H1 (cell line): ENCODE results near the gene WFIKKN1. TPM values are rescaled to one million over a fixed set of nuclear protein-coding genes. Genes with fewer than 3 reads are reported as not detected.

Source experiments
- ASH2L ChIP-seq: fragments of 200-600, 300-600 bp; sonication (generic); IDR thresholded peaks from one replicate; pipeline ENCODE4 v1.7.1; 2017; ENCODE audit warnings: low read length
- CEBPB ChIP-seq: IDR thresholded peaks from 2 replicates; pipeline ENCODE4 v1.6.1; 2012; ENCODE audit warnings: low read depth, low read length
- CHD7 ChIP-seq: fragments of 300-600 bp; sonication (generic); IDR thresholded peaks from 2 replicates; pipeline ENCODE4 v1.7.1; 2012; ENCODE audit warnings: low read length, moderate library complexity, mild to moderate bottlenecking, inconsistent platforms; ENCODE audit not compliant: insufficient replicate concordance
- CREB1 ChIP-seq: IDR thresholded peaks from 2 replicates; pipeline ENCODE4 v1.6.1; 2012; ENCODE audit warnings: inconsistent platforms
- GTF2F1 ChIP-seq: IDR thresholded peaks from 2 replicates; pipeline ENCODE4 v1.6.1; 2012; ENCODE audit warnings: low read depth, low read length, improper control_type of control experiment, borderline replicate concordance
- JUND ChIP-seq: IDR thresholded peaks from 2 replicates; pipeline ENCODE4 v1.6.1; 2011; ENCODE audit warnings: mild to moderate bottlenecking, improper control_type of control experiment, low read length
- KDM4A ChIP-seq: IDR thresholded peaks from one replicate; pipeline ENCODE4 v1.7.1; 2012; ENCODE audit warnings: low read depth, mild to moderate bottlenecking, moderate library complexity, low read length, inconsistent platforms; ENCODE audit not compliant: severe bottlenecking
- MAFK ChIP-seq: IDR thresholded peaks from 2 replicates; pipeline ENCODE4 v1.6.1; 2012; ENCODE audit warnings: low read depth, mild to moderate bottlenecking, improper control_type of control experiment, low read length
- MAX ChIP-seq: IDR thresholded peaks from 2 replicates; pipeline ENCODE4 v1.6.1; 2012; ENCODE audit warnings: inconsistent platforms
- SIRT6 ChIP-seq: IDR thresholded peaks from one replicate; pipeline ENCODE4 v1.7.1; 2012; ENCODE audit warnings: low read length, inconsistent platforms
- polyA plus RNA-seq, 7 experiments: library from polyadenylated mRNA; depleted of rRNA in 3 of 7; stranded (reverse) in 5 of 7; unstranded in 2 of 7; fragments of >200 nt in 5 of 7; fragments of 200-250 nt in 2 of 7; gene quantifications; 1 replicate in 5 of 7; 2 replicates in 1 of 7; 4 replicates in 1 of 7; pipeline versions ENCODE4 v1.2.1 to v1.2.3, GENCODE V29; 2011 to 2013; ENCODE audit warnings: missing spikeins in 2 of 7, mixed read lengths in 2 of 7
- total RNA-seq: library from RNA; stranded (reverse); fragmentation: NEBNext Ultra II Directional; extraction: Animal tissue kit (Norgen Biotek cat#: 25700); gene quantifications from 2 replicates; pipeline ENCODE4 v1.2.1, GENCODE V29; 2021

The WFIKKN1 gene
- total and polyA plus RNA-seq, 2 of the 8 experiments (the other 6 are each of a cell fraction or from before 2014, with no cell fraction given), result 11.4 to 15.8 TPM

GRCh38 chr16:588889-589657 is 41.7 kb upstream of the WFIKKN1 start (continued):
- no peak for TF ChIP-seq CHD7
- no peak for TF ChIP-seq MAFK
- no peak for TF ChIP-seq CREB1
- no peak; the same call in 1 of the 2 replicates for TF ChIP-seq MAX
- TF ChIP-seq CEBPB, result no peak
- TF ChIP-seq GTF2F1, result no peak
- no peak for TF ChIP-seq SIRT6
- TF ChIP-seq KDM4A, result peak; percentile 73
- no peak for TF ChIP-seq JUND
- peak; percentile 37 for TF ChIP-seq ASH2L
